Activated naive CD4-positive, alpha-beta T cell treated with anti-CD3 and anti-CD28 coated beads, Interleukin-2, amount 50 U/mL, for 16 hours (primary cell): Measurements from ENCODE around the gene PDE11A.

Source experiments
- DNase-seq: peaks from one replicate; pipeline ENCODE4 v3.0.0-alpha.2; 2020

Gene PDE11A

GRCh38 chr2:177721818-177722567 is 350.6 kb downstream of the PDE11A start:
- no peak for DNase-seq

- DNase-seq, result no peak
These were observed 351.5 kb downstream of the PDE11A start for GRCh38 chr2:177721087-177721486.

GRCh38 chr2:177717831-177718618 is 354.6 kb downstream of the PDE11A start:
- DNase-seq, result no peak

- no peak for DNase-seq
These were observed 356.1 kb downstream of the PDE11A start for GRCh38 chr2:177716484-177716883.

GRCh38 chr2:177715771-177716170 is 356.8 kb downstream of the PDE11A start:
- no peak for DNase-seq

GRCh38 chr2:177714704-177715103 is 357.9 kb downstream of the PDE11A start:
- no peak for DNase-seq

- no peak for DNase-seq
These were observed 360.1 kb downstream of the PDE11A start for GRCh38 chr2:177712462-177712861.

GRCh38 chr2:177711483-177712265 is 360.9 kb downstream of the PDE11A start:
- no peak for DNase-seq

GRCh38 chr2:177710889-177711288 is 361.7 kb downstream of the PDE11A start:
- no peak for DNase-seq

GRCh38 chr2:177709986-177710401 is 362.6 kb downstream of the PDE11A start:
- no peak for DNase-seq

GRCh38 chr2:177708660-177709444 is 363.7 kb downstream of the PDE11A start:
- DNase-seq, result no peak

- DNase-seq, result no peak
These were observed 364.5 kb downstream of the PDE11A start for GRCh38 chr2:177708106-177708505.

GRCh38 chr2:177705511-177706173 is 366.9 kb downstream of the PDE11A start:
- no peak for DNase-seq

- no peak for DNase-seq
These were observed 369.4 kb downstream of the PDE11A start for GRCh38 chr2:177703159-177703558.

- no peak for DNase-seq
These were observed 374.3 kb downstream of the PDE11A start for GRCh38 chr2:177698281-177698680.

- DNase-seq, result no peak
These were observed 378.2 kb downstream of the PDE11A start for GRCh38 chr2:177694348-177694747.

GRCh38 chr2:177693658-177694339 is 378.8 kb downstream of the PDE11A start:
- no peak for DNase-seq

- DNase-seq, result no peak
These were observed 379.8 kb downstream of the PDE11A start for GRCh38 chr2:177692783-177693269.

- no peak for DNase-seq
These were observed 380.4 kb downstream of the PDE11A start for GRCh38 chr2:177692042-177692782.

GRCh38 chr2:177691177-177691576 is 381.4 kb downstream of the PDE11A start:
- DNase-seq, result no peak
